ENCODE measurements around the gene CIT.
"Not testable (repeated sequence)": the region's sequence is repeated elsewhere in the genome, so short reads cannot be mapped to it uniquely, and the experiment has no call there.

GRCh38 chr12:119658166-119658565, 219.0 kb downstream of the CIT start:
- TF ChIP-seq CTCF, POLR2A (IDR thresholded peaks at IDR 0.05): not testable (repeated sequence)

Data from lower leg skin (tissue), 3 donors.